Ovary (tissue), 3 donors: Measurements from ENCODE around the gene TSHZ3.

ENCODE experiments used
- EP300 ChIP-seq: sonication (generic); formaldehyde crosslinking; IDR thresholded peaks from one replicate; pipeline ENCODE4 v1.6.1; 2017; ENCODE audit warnings: antibody characterized with exemption
- POLR2A ChIP-seq: fragments of 450-650 bp; IDR thresholded peaks from one replicate; pipeline ENCODE4 v1.6.1; 2017; ENCODE audit warnings: antibody characterized with exemption, mild to moderate bottlenecking, moderate library complexity
- TF ChIP-seq, protein P1 (sequence below), 3 donors: fragments of 450-650 bp in 2 of 3; fragments of 200-600 bp in 1 of 3; IDR thresholded peaks; one replicate each; pipeline versions ENCODE4 v1.5.1 to v1.8.0; 2016 to 2022; ENCODE audit warnings: antibody characterized with exemption in 3 of 3, mild to moderate bottlenecking in 1 of 3
- donor health status: DM: no; HTN: no; CAD: no.

DNA sequence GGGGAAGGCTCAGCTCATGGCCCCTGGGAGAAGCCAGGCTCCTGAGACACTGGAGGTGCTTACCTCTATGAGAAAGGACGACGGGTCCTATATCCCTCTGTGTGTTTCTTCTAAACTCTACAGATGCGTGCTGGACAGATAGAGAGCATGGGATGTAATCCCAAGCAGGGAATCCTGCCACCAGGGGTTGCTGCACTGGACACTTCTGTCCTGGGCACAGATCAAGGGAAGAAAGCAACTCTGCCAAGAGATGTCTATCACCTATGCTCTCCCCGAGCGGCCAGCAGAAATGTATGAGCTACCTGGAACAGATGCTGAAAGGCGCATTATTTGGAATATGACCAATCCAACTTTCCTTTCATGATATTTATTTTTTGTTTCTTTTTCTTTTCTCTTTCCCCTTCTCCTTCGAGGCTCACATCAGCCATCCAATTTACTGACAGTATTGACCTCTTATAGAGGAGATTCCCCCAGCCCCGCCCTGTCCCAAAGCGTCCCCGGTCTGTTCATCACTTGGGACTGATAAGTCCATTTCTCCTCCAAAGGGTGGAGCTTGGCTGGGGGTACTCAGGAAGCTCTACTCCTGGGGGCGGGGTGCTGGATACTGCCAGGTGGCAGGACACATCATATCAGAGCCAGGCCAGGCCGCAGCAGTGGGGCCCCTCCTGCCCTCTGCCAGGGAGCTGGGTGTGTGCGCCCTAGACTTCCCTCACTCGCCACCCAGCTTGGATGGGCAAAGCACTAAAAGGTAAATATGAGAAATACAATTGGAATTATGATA is 34.2 kb downstream of the TSHZ3 start:
- TF ChIP-seq, protein P1, sequence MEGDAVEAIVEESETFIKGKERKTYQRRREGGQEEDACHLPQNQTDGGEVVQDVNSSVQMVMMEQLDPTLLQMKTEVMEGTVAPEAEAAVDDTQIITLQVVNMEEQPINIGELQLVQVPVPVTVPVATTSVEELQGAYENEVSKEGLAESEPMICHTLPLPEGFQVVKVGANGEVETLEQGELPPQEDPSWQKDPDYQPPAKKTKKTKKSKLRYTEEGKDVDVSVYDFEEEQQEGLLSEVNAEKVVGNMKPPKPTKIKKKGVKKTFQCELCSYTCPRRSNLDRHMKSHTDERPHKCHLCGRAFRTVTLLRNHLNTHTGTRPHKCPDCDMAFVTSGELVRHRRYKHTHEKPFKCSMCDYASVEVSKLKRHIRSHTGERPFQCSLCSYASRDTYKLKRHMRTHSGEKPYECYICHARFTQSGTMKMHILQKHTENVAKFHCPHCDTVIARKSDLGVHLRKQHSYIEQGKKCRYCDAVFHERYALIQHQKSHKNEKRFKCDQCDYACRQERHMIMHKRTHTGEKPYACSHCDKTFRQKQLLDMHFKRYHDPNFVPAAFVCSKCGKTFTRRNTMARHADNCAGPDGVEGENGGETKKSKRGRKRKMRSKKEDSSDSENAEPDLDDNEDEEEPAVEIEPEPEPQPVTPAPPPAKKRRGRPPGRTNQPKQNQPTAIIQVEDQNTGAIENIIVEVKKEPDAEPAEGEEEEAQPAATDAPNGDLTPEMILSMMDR (IDR thresholded peaks at IDR 0.05): no peak
- TF ChIP-seq POLR2A (no peak), EP300 (no peak)
